Hematopoietic multipotent progenitor cell treated with erythropoietin and hydrocortisone succinate and interleukin-3 and kit ligand, for 4 days (in vitro differentiated cells): ENCODE measurements around the gene PDE1C.
"Not testable (repeated sequence)": the region's sequence is repeated elsewhere in the genome, so short reads cannot be mapped to it uniquely, and the experiment has no call there.

Experiments
- DNase-seq: peaks from one replicate; pipeline ENCODE4 v3.0.0-alpha.2; 2015

The PDE1C gene

GRCh38 chr7:32070406-32071360, at the start of gene PDE1C:
Gene PDE1C (minus strand): TSS chr7:32070407.
- peak; percentile 20 for DNase-seq

DNA sequence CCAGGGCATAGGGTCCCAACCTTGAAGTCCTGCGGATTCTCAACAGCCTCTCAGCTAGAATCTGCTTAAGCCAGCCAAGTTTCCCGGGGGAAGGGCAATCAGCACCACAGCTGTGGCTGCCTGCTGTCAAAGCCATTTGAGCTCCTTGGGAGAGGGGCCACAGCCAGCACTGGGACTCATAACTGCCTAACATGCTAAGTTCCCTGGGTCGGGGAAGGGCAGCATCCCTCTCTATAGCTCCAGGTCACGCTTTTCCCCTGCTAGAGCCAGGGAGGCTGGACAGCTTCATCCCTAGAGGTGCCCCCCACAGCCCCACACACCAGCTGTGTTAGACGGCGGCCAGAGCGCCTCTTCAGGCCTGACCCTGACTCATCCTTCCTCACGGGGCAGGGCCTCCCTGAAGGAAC, 49.6 kb upstream of the PDE1C start:
- no peak for DNase-seq

DNA sequence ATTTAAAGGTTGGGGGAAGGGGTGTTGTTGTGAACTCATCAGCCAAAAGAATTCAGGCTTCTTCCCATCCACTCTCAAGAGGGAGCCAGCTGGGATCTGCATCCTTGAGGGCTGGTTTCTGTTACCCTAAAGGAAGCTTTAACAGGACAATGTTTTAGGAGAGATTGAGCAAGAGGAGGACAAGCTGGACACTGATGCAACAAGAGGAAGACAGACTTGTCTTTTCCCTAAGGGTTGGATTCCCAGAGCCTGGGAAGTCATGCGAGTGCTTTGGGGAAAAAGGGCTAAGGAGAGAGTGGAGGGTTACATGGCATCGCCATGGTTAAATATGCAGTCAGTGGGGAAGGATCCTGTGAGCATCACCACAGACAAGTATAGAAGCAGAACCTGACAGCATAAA, 47.6 kb upstream of the PDE1C start:
- no peak for DNase-seq

- no peak for DNase-seq
These were observed 46.2 kb upstream of the PDE1C start for GRCh38 chr7:32116436-32116835.

GRCh38 chr7:32115831-32116230, 45.6 kb upstream of the PDE1C start:
- DNase-seq, result no peak

- no peak for DNase-seq
These were observed 38.4 kb upstream of the PDE1C start for GRCh38 chr7:32108651-32109050.

- no peak for DNase-seq
These were observed 34.6 kb upstream of the PDE1C start for GRCh38 chr7:32104766-32105165.

- no peak for DNase-seq
These were observed 33.2 kb upstream of the PDE1C start for GRCh38 chr7:32103361-32103760.

GRCh38 chr7:32102432-32102873, 32.2 kb upstream of the PDE1C start:
- DNase-seq, result no peak

- DNase-seq, result no peak
These were observed 30.2 kb upstream of the PDE1C start for GRCh38 chr7:32100407-32100907.

GRCh38 chr7:32094516-32094915, 24.3 kb upstream of the PDE1C start:
- DNase-seq, result no peak

- DNase-seq, result peak; percentile 16
These were observed 23.5 kb upstream of the PDE1C start for GRCh38 chr7:32093415-32094408.

DNA sequence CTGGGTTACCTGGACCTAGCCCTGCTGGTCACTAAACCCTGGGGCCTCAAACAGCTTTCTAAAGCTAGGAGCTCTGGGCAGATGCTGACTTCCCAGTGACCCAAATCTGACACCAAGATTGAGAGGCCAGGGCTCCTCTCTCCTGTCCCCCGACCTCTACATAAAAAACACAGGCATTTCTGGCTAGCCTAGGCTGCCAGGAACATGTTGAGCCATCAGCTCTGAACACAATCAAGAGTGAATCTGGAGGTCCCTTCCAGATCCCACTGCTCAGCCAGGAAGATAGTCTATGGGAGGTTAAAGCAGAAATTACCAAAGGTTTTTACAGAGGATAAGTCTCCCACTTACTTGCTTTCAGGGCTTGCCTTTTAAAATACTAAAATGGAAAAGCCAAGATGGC, 22.1 kb upstream of the PDE1C start:
- no peak for DNase-seq

- DNase-seq, result no peak
These were observed 21.5 kb upstream of the PDE1C start for GRCh38 chr7:32091608-32092210.

GRCh38 chr7:32089678-32090077, 19.5 kb upstream of the PDE1C start:
- no peak for DNase-seq

DNA sequence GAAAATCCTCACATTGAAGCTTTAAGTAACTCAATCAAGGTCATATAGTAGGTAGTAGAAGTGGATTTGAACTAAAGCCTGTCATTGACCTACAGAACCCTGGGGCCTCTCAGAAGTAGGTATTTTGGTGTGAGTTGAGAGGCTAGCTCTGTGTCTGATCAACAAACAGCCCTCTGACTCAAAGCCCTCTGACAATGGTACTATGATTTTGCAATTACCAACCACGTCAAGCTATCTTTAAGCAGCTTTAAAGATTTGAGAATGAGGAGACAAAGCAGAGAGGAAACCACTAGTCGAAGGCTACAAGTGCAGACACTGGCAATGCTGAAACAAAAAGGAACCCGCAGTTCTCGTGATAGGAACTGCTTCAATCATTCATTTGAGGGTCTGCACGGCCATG, 19.0 kb upstream of the PDE1C start:
- no peak for DNase-seq

DNA sequence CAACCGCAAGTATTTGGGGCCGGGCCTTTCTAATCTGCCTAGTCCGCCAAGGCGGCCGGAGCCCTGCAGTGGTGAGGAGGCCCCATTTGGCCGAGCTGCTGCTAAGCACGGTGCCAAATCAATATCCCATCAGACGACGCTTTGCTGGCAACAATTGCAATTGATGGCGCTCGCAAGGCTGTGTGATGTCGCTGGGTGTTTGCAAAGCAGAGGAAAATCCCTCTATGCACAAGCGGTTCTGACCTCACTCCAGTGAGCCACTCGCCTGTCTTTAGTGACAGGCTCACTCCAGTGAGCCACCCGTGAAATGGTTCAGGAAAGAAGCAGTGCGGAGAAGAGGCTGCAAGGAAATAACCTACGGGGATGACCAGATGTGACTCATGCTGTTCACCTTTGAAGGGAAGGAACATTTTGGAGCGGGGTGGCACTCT, 18.3 kb upstream of the PDE1C start:
- no peak for DNase-seq

- no peak for DNase-seq
These were observed 9.3 kb upstream of the PDE1C start for GRCh38 chr7:32079510-32079909.

- DNase-seq, result no peak
These were observed 8.6 kb upstream of the PDE1C start for GRCh38 chr7:32078824-32079223.

GRCh38 chr7:32077806-32078205, 7.6 kb upstream of the PDE1C start:
- no peak for DNase-seq

DNA sequence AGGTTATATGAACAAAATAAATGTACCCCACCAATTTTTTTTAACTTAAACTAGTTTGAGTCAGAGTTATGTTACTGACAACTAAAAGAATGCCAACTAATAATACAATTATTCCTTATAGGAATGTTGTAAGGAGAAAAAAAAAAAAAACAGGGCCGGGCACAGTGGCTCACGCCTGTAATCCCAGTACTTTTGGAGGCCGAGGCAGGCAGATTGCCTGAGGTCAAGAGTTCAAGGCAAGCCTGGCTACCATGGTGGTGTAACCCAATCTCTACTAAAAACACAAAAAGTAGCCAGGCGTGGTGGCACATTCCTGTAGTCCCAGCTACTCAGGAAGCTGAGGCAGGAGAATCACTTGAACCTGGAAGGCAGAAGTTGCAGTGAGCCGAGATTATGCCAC, 6.6 kb upstream of the PDE1C start:
- DNase-seq, result not testable (repeated sequence)

DNA sequence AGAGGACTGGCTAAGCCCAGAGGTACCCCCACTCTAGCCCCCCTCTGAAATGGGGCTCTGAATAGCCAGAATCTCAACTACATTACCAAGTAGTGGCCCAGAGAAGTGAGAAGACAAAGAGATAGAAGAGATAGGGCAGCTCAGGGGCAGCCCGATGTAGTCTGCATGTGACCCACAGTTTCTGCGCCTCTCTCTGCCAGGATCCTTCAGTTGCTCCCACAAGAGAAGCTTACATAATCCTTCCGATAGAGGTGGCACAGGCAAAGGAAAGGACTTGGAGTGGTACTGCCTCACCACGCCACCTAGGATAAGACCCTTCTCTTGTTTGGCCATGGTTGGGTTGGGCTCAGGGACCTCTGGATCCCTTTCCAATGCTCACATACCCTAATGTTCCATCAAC, 5.4 kb upstream of the PDE1C start:
- no peak for DNase-seq
